HG03103 (cell line): ENCODE data around the gene FAM222B.
A peak's percentile ranks its signal among the peaks of the same experiment; 100 is the strongest.
"Not testable (repeated sequence)": the region's sequence is repeated elsewhere in the genome, so short reads cannot be mapped to it uniquely, and the experiment has no call there.

Experiments used
- ATAC-seq: cut with Tn5 transposase; IDR thresholded peaks from one replicate; pipeline ENCODE4 v1.9.1; 2021; ENCODE audit warnings: low read depth; ENCODE audit not compliant: unreplicated experiment

FAM222B gene

GRCh38 chr17:28842282-28843012 is at the start of gene FAM222B:
Gene FAM222B (minus strand): TSS chr17:28842790. CDS start chr17:28766667, 76,123 bp downstream.
- peak; percentile 78 for ATAC-seq

GRCh38 chr17:28892024-28892423 is 49.4 kb upstream of the FAM222B start:
- ATAC-seq: no peak

GRCh38 chr17:28891201-28891600 is 48.6 kb upstream of the FAM222B start:
- no peak for ATAC-seq

- no peak for ATAC-seq
Measured at GRCh38 chr17:28889996-28890395, 47.4 kb upstream of the FAM222B start.

GRCh38 chr17:28888832-28889231 is 46.2 kb upstream of the FAM222B start:
- no peak for ATAC-seq

- no peak for ATAC-seq
Measured at GRCh38 chr17:28887871-28888471, 45.4 kb upstream of the FAM222B start.

GRCh38 chr17:28885951-28886350 is 43.4 kb upstream of the FAM222B start:
- no peak for ATAC-seq

GRCh38 chr17:28885363-28885762 is 42.8 kb upstream of the FAM222B start:
- ATAC-seq: no peak

- no peak for ATAC-seq
Measured at GRCh38 chr17:28883967-28884702, 41.5 kb upstream of the FAM222B start.

- ATAC-seq: no peak
Measured at GRCh38 chr17:28882154-28882895, 39.7 kb upstream of the FAM222B start.

GRCh38 chr17:28881533-28882056 is 39.0 kb upstream of the FAM222B start:
- no peak for ATAC-seq

GRCh38 chr17:28880572-28880945 is 38.0 kb upstream of the FAM222B start:
- no peak for ATAC-seq

GRCh38 chr17:28879886-28880571 is 37.4 kb upstream of the FAM222B start:
- ATAC-seq: no peak

- no peak for ATAC-seq
Measured at GRCh38 chr17:28878981-28879380, 36.4 kb upstream of the FAM222B start.

- ATAC-seq: no peak
Measured at GRCh38 chr17:28878158-28878910, 35.7 kb upstream of the FAM222B start.

- ATAC-seq: not testable (repeated sequence)
Measured at GRCh38 chr17:28877150-28877711, 34.6 kb upstream of the FAM222B start.

GRCh38 chr17:28875848-28876550 is 33.4 kb upstream of the FAM222B start:
- ATAC-seq: no peak

GRCh38 chr17:28874750-28875149 is 32.2 kb upstream of the FAM222B start:
- no peak for ATAC-seq
